C4-2B (cell line): ENCODE measurements around the gene RADIL.

Experiments used
- CTCF ChIP-seq: fragments of 450-650 bp; conservative IDR thresholded peaks from 2 replicates; pipeline ENCODE4 v1.5.1; 2017; ENCODE audit warnings: mild to moderate bottlenecking
- ZFX ChIP-seq: fragments of 450-650 bp; IDR thresholded peaks from 2 replicates; pipeline ENCODE4 v1.6.1; 2017

- TF ChIP-seq CTCF (no peak), ZFX (no peak)
These were observed 514 bp downstream of the RADIL start for GRCh38 chr7:4883033-4883371.
